ENCODE data around the gene HNRNPA1.
A peak's percentile ranks its signal among the peaks of the same experiment; 100 is the strongest.
"Not testable (repeated sequence)": the region's sequence is repeated elsewhere in the genome, so short reads cannot be mapped to it uniquely, and the experiment has no call there.

Gene HNRNPA1

GRCh38 chr12:54280468-54281260 lies at the start of gene HNRNPA1:
HNRNPA1 (plus strand) TSS chr12:54280726; CDS start chr12:54280808, 82 bp downstream.
- Histone ChIP-seq H3K27me3 (ENCODE audit: insufficient read depth, low read length) (no peaks in the 10 kb centered on the region), H3K79me2 (ENCODE audit: control insufficient read depth, insufficient read depth, low read length, unreplicated experiment) (peaks cover 80% of the 10 kb centered on the region), H3K27ac (ENCODE audit: low read depth, low read length) (peak within 1 kb of the TSS; percentile 83), H3K4me3 (ENCODE audit: low read depth, low read length) (peak within 1 kb of the TSS; percentile 93), H2AFZ (ENCODE audit: low read length, unreplicated experiment) (no peak within 1 kb of the TSS), H3K4me1 (ENCODE audit: control insufficient read depth, insufficient read depth, low read length, unreplicated experiment) (peaks cover 37% of the 10 kb centered on the region), H3K36me3 (ENCODE audit: insufficient read depth, low read length) (peaks cover 43% of the 10 kb centered on the region)

GRCh38 chr12:54231269-54231668 lies 49.3 kb upstream of the HNRNPA1 start:
- not testable (repeated sequence) for H3K27ac ChIP-seq (ENCODE audit: low read depth, low read length); H3K36me3 ChIP-seq (ENCODE audit: insufficient read depth, low read length); H3K27me3 ChIP-seq (ENCODE audit: insufficient read depth, low read length); H3K79me2 ChIP-seq (ENCODE audit: control insufficient read depth, insufficient read depth, low read length, unreplicated experiment); H3K4me3 ChIP-seq (ENCODE audit: low read depth, low read length); H2AFZ ChIP-seq (ENCODE audit: low read length, unreplicated experiment)
- H3K4me1 ChIP-seq (ENCODE audit: control insufficient read depth, insufficient read depth, low read length, unreplicated experiment): peaks cover 22% of the 10 kb centered on the region

GRCh38 chr12:54232790-54233189 lies 47.7 kb upstream of the HNRNPA1 start:
- Histone ChIP-seq H3K36me3 (ENCODE audit: insufficient read depth, low read length) (peaks cover 8% of the 10 kb centered on the region; the same call in 1 of the 2 replicates), H3K79me2 (ENCODE audit: control insufficient read depth, insufficient read depth, low read length, unreplicated experiment) (no peaks in the 10 kb centered on the region), H3K27me3 (ENCODE audit: insufficient read depth, low read length) (no peaks in the 10 kb centered on the region), H3K4me3 (ENCODE audit: low read depth, low read length) (no peak overlapping the region), H2AFZ (ENCODE audit: low read length, unreplicated experiment) (no peak overlapping the region), H3K4me1 (ENCODE audit: control insufficient read depth, insufficient read depth, low read length, unreplicated experiment) (peaks cover 22% of the 10 kb centered on the region), H3K27ac (ENCODE audit: low read depth, low read length) (no peak overlapping the region)

GRCh38 chr12:54238531-54238930 lies 42.0 kb upstream of the HNRNPA1 start:
- Histone ChIP-seq H3K4me1 (ENCODE audit: control insufficient read depth, insufficient read depth, low read length, unreplicated experiment) (no peaks in the 10 kb centered on the region), H3K27me3 (ENCODE audit: insufficient read depth, low read length) (no peaks in the 10 kb centered on the region), H2AFZ (ENCODE audit: low read length, unreplicated experiment) (no peak overlapping the region), H3K4me3 (ENCODE audit: low read depth, low read length) (no peak overlapping the region), H3K36me3 (ENCODE audit: insufficient read depth, low read length) (peaks cover 26% of the 10 kb centered on the region), H3K79me2 (ENCODE audit: control insufficient read depth, insufficient read depth, low read length, unreplicated experiment) (no peaks in the 10 kb centered on the region), H3K27ac (ENCODE audit: low read depth, low read length) (no peak overlapping the region)

- Histone ChIP-seq H3K4me1 (ENCODE audit: control insufficient read depth, insufficient read depth, low read length, unreplicated experiment) (no peaks in the 10 kb centered on the region), H3K27me3 (ENCODE audit: insufficient read depth, low read length) (no peaks in the 10 kb centered on the region), H3K27ac (ENCODE audit: low read depth, low read length) (no peak overlapping the region), H3K36me3 (ENCODE audit: insufficient read depth, low read length) (peaks cover 26% of the 10 kb centered on the region), H2AFZ (ENCODE audit: low read length, unreplicated experiment) (no peak overlapping the region), H3K79me2 (ENCODE audit: control insufficient read depth, insufficient read depth, low read length, unreplicated experiment) (no peaks in the 10 kb centered on the region), H3K4me3 (ENCODE audit: low read depth, low read length) (no peak overlapping the region)
Observed at GRCh38 chr12:54239620-54240019, 40.9 kb upstream of the HNRNPA1 start.

GRCh38 chr12:54240129-54240528 lies 40.4 kb upstream of the HNRNPA1 start:
- no peak overlapping the region for H3K4me3 ChIP-seq (ENCODE audit: low read depth, low read length)
- no peaks in the 10 kb centered on the region for H3K79me2 ChIP-seq (ENCODE audit: control insufficient read depth, insufficient read depth, low read length, unreplicated experiment)
- H2AFZ ChIP-seq (ENCODE audit: low read length, unreplicated experiment): no peak overlapping the region
- no peak overlapping the region for H3K27ac ChIP-seq (ENCODE audit: low read depth, low read length)
- H3K36me3 ChIP-seq (ENCODE audit: insufficient read depth, low read length): peaks cover 26% of the 10 kb centered on the region
- no peaks in the 10 kb centered on the region for H3K27me3 ChIP-seq (ENCODE audit: insufficient read depth, low read length)
- H3K4me1 ChIP-seq (ENCODE audit: control insufficient read depth, insufficient read depth, low read length, unreplicated experiment): no peaks in the 10 kb centered on the region

GRCh38 chr12:54240971-54241588 lies 39.4 kb upstream of the HNRNPA1 start:
- no peak overlapping the region for H3K4me3 ChIP-seq (ENCODE audit: low read depth, low read length)
- H3K36me3 ChIP-seq (ENCODE audit: insufficient read depth, low read length): peaks cover 29% of the 10 kb centered on the region
- H3K27me3 ChIP-seq (ENCODE audit: insufficient read depth, low read length): no peaks in the 10 kb centered on the region
- H2AFZ ChIP-seq (ENCODE audit: low read length, unreplicated experiment): no peak overlapping the region
- H3K79me2 ChIP-seq (ENCODE audit: control insufficient read depth, insufficient read depth, low read length, unreplicated experiment): no peaks in the 10 kb centered on the region
- H3K27ac ChIP-seq (ENCODE audit: low read depth, low read length): no peak overlapping the region
- H3K4me1 ChIP-seq (ENCODE audit: control insufficient read depth, insufficient read depth, low read length, unreplicated experiment): no peaks in the 10 kb centered on the region

- H3K4me1 ChIP-seq (ENCODE audit: control insufficient read depth, insufficient read depth, low read length, unreplicated experiment): no peaks in the 10 kb centered on the region
- no peak overlapping the region for H2AFZ ChIP-seq (ENCODE audit: low read length, unreplicated experiment)
- no peak overlapping the region for H3K4me3 ChIP-seq (ENCODE audit: low read depth, low read length)
- H3K36me3 ChIP-seq (ENCODE audit: insufficient read depth, low read length): peaks cover 28% of the 10 kb centered on the region
- H3K27me3 ChIP-seq (ENCODE audit: insufficient read depth, low read length): no peaks in the 10 kb centered on the region
- H3K27ac ChIP-seq (ENCODE audit: low read depth, low read length): no peak overlapping the region
- H3K79me2 ChIP-seq (ENCODE audit: control insufficient read depth, insufficient read depth, low read length, unreplicated experiment): peaks cover 7% of the 10 kb centered on the region
Observed at GRCh38 chr12:54246011-54246641, 34.4 kb upstream of the HNRNPA1 start.

GRCh38 chr12:54249489-54249888 lies 31.0 kb upstream of the HNRNPA1 start:
- Histone ChIP-seq H3K79me2 (ENCODE audit: control insufficient read depth, insufficient read depth, low read length, unreplicated experiment) (peaks cover 15% of the 10 kb centered on the region), H3K36me3 (ENCODE audit: insufficient read depth, low read length) (peaks cover 17% of the 10 kb centered on the region), H3K27ac (ENCODE audit: low read depth, low read length) (no peak overlapping the region), H2AFZ (ENCODE audit: low read length, unreplicated experiment) (no peak overlapping the region), H3K27me3 (ENCODE audit: insufficient read depth, low read length) (no peaks in the 10 kb centered on the region), H3K4me1 (ENCODE audit: control insufficient read depth, insufficient read depth, low read length, unreplicated experiment) (no peaks in the 10 kb centered on the region), H3K4me3 (ENCODE audit: low read depth, low read length) (no peak overlapping the region)

- Histone ChIP-seq H2AFZ (ENCODE audit: low read length, unreplicated experiment) (no peak overlapping the region), H3K27ac (ENCODE audit: low read depth, low read length) (peak overlapping the region; percentile 8; the same call in 1 of the 2 replicates), H3K4me1 (ENCODE audit: control insufficient read depth, insufficient read depth, low read length, unreplicated experiment) (no peaks in the 10 kb centered on the region), H3K27me3 (ENCODE audit: insufficient read depth, low read length) (no peaks in the 10 kb centered on the region), H3K79me2 (ENCODE audit: control insufficient read depth, insufficient read depth, low read length, unreplicated experiment) (peaks cover 22% of the 10 kb centered on the region), H3K4me3 (ENCODE audit: low read depth, low read length) (no peak overlapping the region), H3K36me3 (ENCODE audit: insufficient read depth, low read length) (peaks cover 11% of the 10 kb centered on the region; the same call in 1 of the 2 replicates)
Observed at GRCh38 chr12:54251667-54252284, 28.8 kb upstream of the HNRNPA1 start.
